GM21526 (cell line): ENCODE results near the gene ZNF655.
"Not testable (repeated sequence)": the region's sequence is repeated elsewhere in the genome, so short reads cannot be mapped to it uniquely, and the experiment has no call there.

ENCODE experiments used
- ATAC-seq: cut with Tn5 transposase; IDR thresholded peaks from one replicate; pipeline ENCODE4 v1.9.1; 2021; ENCODE audit warnings: moderate library complexity; ENCODE audit not compliant: unreplicated experiment, low FRiP score

The ZNF655 gene

GRCh38 chr7:99558306-99559174 lies at the start of gene ZNF655:
ZNF655 (plus strand) TSS chr7:99558642; CDS start chr7:99560560, 1,918 bp downstream.
- ATAC-seq, result peak; percentile 66

- ATAC-seq, result no peak
Observed at GRCh38 chr7:99514050-99514449, 44.4 kb upstream of the ZNF655 start.

- ATAC-seq, result no peak
Observed at GRCh38 chr7:99521399-99521798, 37.0 kb upstream of the ZNF655 start.

- ATAC-seq, result no peak
Observed at GRCh38 chr7:99525713-99526440, 32.6 kb upstream of the ZNF655 start.

- ATAC-seq, result no peak
Observed at GRCh38 chr7:99531354-99531765, 27.1 kb upstream of the ZNF655 start.

- ATAC-seq, result no peak
Observed at GRCh38 chr7:99535667-99536066, 22.8 kb upstream of the ZNF655 start.

GRCh38 chr7:99539213-99539811 lies 19.1 kb upstream of the ZNF655 start:
- ATAC-seq, result no peak

- ATAC-seq, result no peak
Observed at GRCh38 chr7:99540542-99540941, 17.9 kb upstream of the ZNF655 start.

GRCh38 chr7:99541212-99541611 lies 17.2 kb upstream of the ZNF655 start:
- no peak for ATAC-seq

GRCh38 chr7:99543081-99543671 lies 15.3 kb upstream of the ZNF655 start:
- ATAC-seq, result no peak

- no peak for ATAC-seq
Observed at GRCh38 chr7:99543916-99544315, 14.5 kb upstream of the ZNF655 start.

- not testable (repeated sequence) for ATAC-seq
Observed at GRCh38 chr7:99545308-99545707, 13.1 kb upstream of the ZNF655 start.

- ATAC-seq, result not testable (repeated sequence)
Observed at GRCh38 chr7:99549545-99549944, 8.9 kb upstream of the ZNF655 start.

- ATAC-seq, result no peak
Observed at GRCh38 chr7:99551334-99551733, 7.1 kb upstream of the ZNF655 start.

GRCh38 chr7:99551767-99552463 lies 6.5 kb upstream of the ZNF655 start, which contains the start of gene FAM200A:
FAM200A (minus strand) TSS chr7:99552114; CDS start chr7:99548407, 3,707 bp downstream.
- peak; percentile 92 for ATAC-seq

- no peak for ATAC-seq
Observed at GRCh38 chr7:99553039-99553438, 5.4 kb upstream of the ZNF655 start.

- no peak for ATAC-seq
Observed at GRCh38 chr7:99554939-99555338, 3.5 kb upstream of the ZNF655 start.

- no peak for ATAC-seq
Observed at GRCh38 chr7:99557196-99557607, 1.2 kb upstream of the ZNF655 start.

- ATAC-seq, result peak; percentile 32
Observed at GRCh38 chr7:99557940-99558305, 519 bp upstream of the ZNF655 start.
